Natural killer cell (primary cell): ENCODE measurements around the gene RPL3. TPM values are rescaled to one million over a fixed set of nuclear protein-coding genes. Genes with fewer than 3 reads are reported as not detected.
A peak's percentile ranks its signal among the peaks of the same experiment; 100 is the strongest.

Source experiments
- ATAC-seq, 3 donors: fragments of 150-1000 bp in 2 of 3; fragments of 200-7000 bp in 1 of 3; cut with Tn5 transposase; 1 replicate in 1 of 3; 2 replicates in 2 of 3; pipeline ENCODE4 v1.10.0; 2021; ENCODE audit warnings: mild to moderate bottlenecking in 2 of 3, moderate library complexity in 2 of 3
- DNase-seq, 2 donors: peaks; one replicate each; pipeline versions ENCODE4 v3.0.0 to v3.0.0-alpha.2; 2013 to 2021; ENCODE audit warnings: mixed read lengths in 1 of 2
- H3K27ac ChIP-seq: one replicate; pipeline ENCODE4 v1.5.1; 2013; ENCODE audit warnings: mild to moderate bottlenecking, low read length
- H3K27me3 ChIP-seq: one replicate; pipeline ENCODE4 v1.6.1; 2013; ENCODE audit warnings: low read length; ENCODE audit not compliant: control insufficient read depth, insufficient read depth
- H3K36me3 ChIP-seq: one replicate; pipeline ENCODE4 v1.6.1; 2013; ENCODE audit warnings: low read length; ENCODE audit not compliant: control insufficient read depth, insufficient read depth
- H3K4me1 ChIP-seq: one replicate; pipeline ENCODE4 v1.6.1; 2013; ENCODE audit warnings: low read length; ENCODE audit not compliant: control insufficient read depth, insufficient read depth
- H3K4me3 ChIP-seq: one replicate; pipeline ENCODE4 v1.5.1; 2013; ENCODE audit warnings: low read length
- H3K9me3 ChIP-seq: one replicate; pipeline ENCODE4 v1.6.1; 2013; ENCODE audit warnings: low read length; ENCODE audit not compliant: control insufficient read depth, insufficient read depth
- H3K27ac Mint-ChIP-seq, 2 donors: one replicate each; pipeline ENCODE4 v1.8.0; 2022; ENCODE audit warnings: mild to moderate bottlenecking in 2 of 2, mixed read lengths in 2 of 2, moderate library complexity in 1 of 2
- H3K27me3 Mint-ChIP-seq, 2 donors: one replicate each; pipeline ENCODE4 v1.8.0; 2022; ENCODE audit warnings: low read depth in 2 of 2, mixed read lengths in 2 of 2
- H3K36me3 Mint-ChIP-seq: one replicate; pipeline ENCODE4 v1.8.0; 2022; ENCODE audit warnings: mixed read lengths
- H3K4me1 Mint-ChIP-seq, 2 donors: one replicate each; pipeline ENCODE4 v1.8.0; 2022; ENCODE audit warnings: mixed read lengths in 2 of 2
- H3K4me3 Mint-ChIP-seq: one replicate; pipeline ENCODE4 v1.8.0; 2022; ENCODE audit warnings: mild to moderate bottlenecking, moderate library complexity, mixed read lengths
- H3K9me3 Mint-ChIP-seq, 2 donors: one replicate each; pipeline ENCODE4 v1.8.0; 2022; ENCODE audit warnings: mixed read lengths in 2 of 2
- CTCF ChIP-seq: fragments of 200-600 bp; IDR thresholded peaks from one replicate; pipeline ENCODE4 v1.8.0; 2022; ENCODE audit warnings: antibody characterized with exemption
- WGBS: methylation state at CpG from one replicate; pipeline ENCODE4 v1.1.7; 2013; ENCODE audit warnings: missing lambda C conversion rate; ENCODE audit not compliant: insufficient coverage; 5-methylcytosine and 5-hydroxymethylcytosine counted together
- intact Hi-C: fragments of 100-400 bp; cut with micrococcal nuclease; formaldehyde crosslinking; loops from one replicate; pipeline ENCODE4 v1.14.2; 2022
- total RNA-seq, 4 donors: library from RNA; stranded (reverse); fragments of 120-200 nt in 1 of 4; gene quantifications; one replicate each; pipeline versions ENCODE4 v1.2.3 to v1.2.4, GENCODE V29; 2013 to 2022

RPL3 gene
- total RNA-seq, 3 donors from 2014 or later (not counting 1 experiment from before 2014, with no cell fraction given), result 1,534 to 1,757 (median 1,614) TPM

- Mint-ChIP-seq H3K9me3 (no peaks in the 10 kb centered on the region), H3K27ac (peak overlapping the region; percentile 83 to 86), H3K36me3 (no peaks in the 10 kb centered on the region), H3K4me1 (peaks cover 14 to 34% of the 10 kb centered on the region in 2 donors), H3K27me3 (peaks cover 0 to 3% of the 10 kb centered on the region in 2 donors), H3K4me3 (peak overlapping the region; percentile 77)
- peak overlapping the region; percentile 75 for H3K27ac ChIP-seq
- DNase-seq (peak in 1 of 2 donors; percentile 31), ATAC-seq (peak; percentile 22 to 37 (median 37))
- no peak for TF ChIP-seq CTCF
- H3K27me3 ChIP-seq, result peaks cover 7% of the 10 kb centered on the region
- H3K4me1 ChIP-seq, result peaks cover 62% of the 10 kb centered on the region
- no peaks in the 10 kb centered on the region for H3K9me3 ChIP-seq
- 61% methylated on average over 7 of the region's 7 CpGs for WGBS
- no peak overlapping the region for H3K4me3 ChIP-seq
- intact Hi-C loops, result no loop called here
- no peaks in the 10 kb centered on the region for H3K36me3 ChIP-seq
Measured at GRCh38 chr22:39352306-39352891, 33.0 kb upstream of the RPL3 start.

GRCh38 chr22:39351689-39352214 is 32.3 kb upstream of the RPL3 start:
- peak overlapping the region; percentile 77 for H3K4me3 Mint-ChIP-seq
- H3K36me3 Mint-ChIP-seq, result no peaks in the 10 kb centered on the region
- no peaks in the 10 kb centered on the region for H3K36me3 ChIP-seq
- intact Hi-C loops, result no loop called here
- 23% methylated on average over 8 of the region's 8 CpGs for WGBS
- H3K27me3 Mint-ChIP-seq, result peaks cover 0 to 3% of the 10 kb centered on the region in 2 donors
- no peak overlapping the region for H3K4me3 ChIP-seq
- H3K9me3 Mint-ChIP-seq, result no peaks in the 10 kb centered on the region
- H3K9me3 ChIP-seq, result no peaks in the 10 kb centered on the region
- peaks cover 62% of the 10 kb centered on the region for H3K4me1 ChIP-seq
- peak overlapping the region; percentile 75 for H3K27ac ChIP-seq
- peaks cover 7% of the 10 kb centered on the region for H3K27me3 ChIP-seq
- DNase-seq (peak; percentile 35 to 46), ATAC-seq (peak in 2 of 3 donors; percentile 35 to 55)
- no peak for TF ChIP-seq CTCF
- peak overlapping the region; percentile 83 to 86 for H3K27ac Mint-ChIP-seq
- H3K4me1 Mint-ChIP-seq, result peaks cover 14 to 34% of the 10 kb centered on the region in 2 donors

- H3K27me3 ChIP-seq, result peaks cover 7% of the 10 kb centered on the region
- peak overlapping the region; percentile 80 for H3K4me3 Mint-ChIP-seq
- peak overlapping the region; percentile 75 for H3K27ac ChIP-seq
- TF ChIP-seq CTCF, result no peak
- H3K4me1 ChIP-seq, result peaks cover 62% of the 10 kb centered on the region
- H3K9me3 ChIP-seq, result no peaks in the 10 kb centered on the region
- H3K27me3 Mint-ChIP-seq, result peaks cover 0 to 6% of the 10 kb centered on the region in 2 donors
- peaks cover 14 to 30% of the 10 kb centered on the region in 2 donors for H3K4me1 Mint-ChIP-seq
- WGBS, result 48% methylated on average over 14 of the region's 14 CpGs
- H3K27ac Mint-ChIP-seq, result peak overlapping the region; percentile 83 to 86
- H3K36me3 ChIP-seq, result no peaks in the 10 kb centered on the region
- ATAC-seq, result no peak
- DNase-seq, result peak in 1 of 2 donors; percentile 15
- H3K36me3 Mint-ChIP-seq, result no peaks in the 10 kb centered on the region
- no peaks in the 10 kb centered on the region for H3K9me3 Mint-ChIP-seq
- intact Hi-C loops, result no loop called here
- peak overlapping the region; percentile 55 for H3K4me3 ChIP-seq
Measured at GRCh38 chr22:39350757-39351688, 31.6 kb upstream of the RPL3 start.
